Activated CD8-positive, alpha-beta memory T cell treated with anti-CD3 and anti-CD28 coated beads for 48 hours (primary cell): ENCODE results near the gene STIMATE.

Source experiments
- DNase-seq, 3 experiments: peaks; one replicate each; pipeline ENCODE4 v3.0.0-alpha.2; 2020; ENCODE audit warnings: low read depth in 2 of 3, low spot score in 2 of 3

The STIMATE gene

GRCh38 chr3:52871761-52872160 is 25.6 kb downstream of the STIMATE start:
- DNase-seq = no peak

GRCh38 chr3:52870471-52870870 is 26.9 kb downstream of the STIMATE start:
- no peak for DNase-seq

- DNase-seq = no peak
Observed at GRCh38 chr3:52866427-52866826, 30.9 kb downstream of the STIMATE start.

- no peak for DNase-seq
Observed at GRCh38 chr3:52865994-52866393, 31.4 kb downstream of the STIMATE start.

GRCh38 chr3:52860424-52860768 is 37.0 kb downstream of the STIMATE start:
- no peak for DNase-seq

- DNase-seq = no peak
Observed at GRCh38 chr3:52859686-52860423, 37.5 kb downstream of the STIMATE start.

- no peak for DNase-seq
Observed at GRCh38 chr3:52857864-52858263, 39.5 kb downstream of the STIMATE start.

GRCh38 chr3:52857133-52857532 is 40.2 kb downstream of the STIMATE start:
- no peak for DNase-seq

- no peak for DNase-seq
Observed at GRCh38 chr3:52856666-52857065, 40.7 kb downstream of the STIMATE start.

- no peak for DNase-seq
Observed at GRCh38 chr3:52854013-52854412, 43.3 kb downstream of the STIMATE start.

- DNase-seq = no peak
Observed at GRCh38 chr3:52852419-52852818, 44.9 kb downstream of the STIMATE start.

- DNase-seq = no peak
Observed at GRCh38 chr3:52851348-52851747, 46.0 kb downstream of the STIMATE start.

GRCh38 chr3:52849656-52850055 is 47.7 kb downstream of the STIMATE start:
- no peak for DNase-seq

GRCh38 chr3:52848617-52849016 is 48.7 kb downstream of the STIMATE start:
- no peak for DNase-seq

- no peak for DNase-seq
Observed at GRCh38 chr3:52847726-52848125, 49.6 kb downstream of the STIMATE start.

GRCh38 chr3:52847241-52847640 is 50.1 kb downstream of the STIMATE start:
- no peak for DNase-seq

GRCh38 chr3:52846432-52846965 is 50.8 kb downstream of the STIMATE start:
- no peak for DNase-seq

- DNase-seq = no peak
Observed at GRCh38 chr3:52845691-52846431, 51.5 kb downstream of the STIMATE start.

GRCh38 chr3:52845157-52845556 is 52.2 kb downstream of the STIMATE start:
- DNase-seq = no peak

GRCh38 chr3:52844290-52844975 is 52.9 kb downstream of the STIMATE start:
- no peak for DNase-seq

GRCh38 chr3:52843881-52844280 is 53.5 kb downstream of the STIMATE start:
- DNase-seq = no peak
